SIG-M5 (cell line): Measurements from ENCODE around the gene MATN1.

ENCODE experiments used
- DNase-seq: peaks from one replicate; lab custom pipeline; 2025; lab: John Stamatoyannopoulos, UW

MATN1 gene

DNA sequence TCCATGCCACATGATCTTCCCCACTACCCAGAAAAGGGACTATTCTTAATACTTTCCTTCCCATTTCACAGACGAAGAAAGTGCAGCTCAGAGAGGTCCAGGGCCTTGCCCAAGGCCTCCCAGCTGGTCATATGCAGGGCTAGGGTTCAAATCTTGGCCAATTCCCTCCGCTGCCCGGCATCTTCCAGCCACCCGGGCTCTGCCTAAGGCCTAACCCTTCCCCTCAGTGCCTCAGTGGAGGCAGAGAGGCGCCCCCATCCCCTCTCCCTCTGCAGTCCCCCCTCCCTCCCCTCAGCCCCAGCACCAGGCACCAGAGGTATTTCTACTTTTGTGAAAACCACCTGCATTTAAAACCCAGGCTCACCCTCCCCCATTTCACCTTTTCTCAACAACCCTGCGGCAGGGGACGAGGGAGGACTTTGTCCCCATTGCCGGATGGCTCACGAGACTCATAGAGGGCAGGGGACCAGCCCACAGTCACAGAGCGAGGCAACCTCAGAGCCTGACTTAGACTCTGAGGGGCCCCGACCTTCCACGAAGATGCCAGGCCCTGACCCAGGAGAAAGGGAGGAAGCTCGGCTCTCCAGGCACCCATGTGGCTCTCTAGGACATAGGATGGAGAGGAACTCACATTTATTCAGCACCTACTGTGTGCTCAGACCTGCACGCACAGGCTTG lies 21.9 kb upstream of the MATN1 start:
- no peak for DNase-seq

DNA sequence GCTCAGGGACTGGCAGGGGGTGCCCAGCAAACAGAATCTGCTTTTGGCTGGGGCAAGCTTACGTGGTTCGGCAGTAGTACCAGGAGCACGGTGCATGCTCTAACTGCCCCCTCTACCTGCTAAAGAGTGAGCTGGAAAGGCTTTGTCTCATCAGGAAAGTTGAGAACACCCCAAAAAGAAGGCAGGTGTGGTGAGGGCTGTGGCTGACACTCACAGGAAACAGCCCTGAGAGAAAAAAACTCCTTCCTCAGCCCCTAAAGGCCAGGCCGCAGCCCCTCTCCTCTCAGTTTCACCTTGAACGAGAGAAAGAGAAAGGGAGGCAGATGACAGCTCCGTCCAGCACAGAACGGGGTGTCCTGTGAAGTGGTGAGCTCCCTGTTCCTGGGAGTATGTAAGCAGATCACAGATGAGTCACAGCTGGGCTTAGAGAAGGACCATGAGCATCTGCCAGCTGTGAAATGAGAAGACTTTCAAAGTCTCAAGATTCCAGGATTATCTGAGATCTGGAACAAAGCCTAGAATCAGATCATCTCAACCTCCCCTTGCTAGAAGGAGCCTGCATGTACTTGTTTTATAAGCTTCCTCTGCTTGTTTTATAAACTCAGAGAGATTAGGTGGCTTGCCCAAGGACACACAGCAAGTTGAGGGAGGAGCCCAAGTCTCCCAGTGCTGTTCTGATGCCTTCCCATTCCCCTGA lies 20.8 kb upstream of the MATN1 start:
- no peak for DNase-seq

- DNase-seq = no peak
These were observed 20.2 kb upstream of the MATN1 start for GRCh38 chr1:30743584-30744059.

GRCh38 chr1:30742963-30743559 lies 19.7 kb upstream of the MATN1 start:
- no peak for DNase-seq

GRCh38 chr1:30742300-30742962 lies 19.0 kb upstream of the MATN1 start:
- no peak for DNase-seq

DNA sequence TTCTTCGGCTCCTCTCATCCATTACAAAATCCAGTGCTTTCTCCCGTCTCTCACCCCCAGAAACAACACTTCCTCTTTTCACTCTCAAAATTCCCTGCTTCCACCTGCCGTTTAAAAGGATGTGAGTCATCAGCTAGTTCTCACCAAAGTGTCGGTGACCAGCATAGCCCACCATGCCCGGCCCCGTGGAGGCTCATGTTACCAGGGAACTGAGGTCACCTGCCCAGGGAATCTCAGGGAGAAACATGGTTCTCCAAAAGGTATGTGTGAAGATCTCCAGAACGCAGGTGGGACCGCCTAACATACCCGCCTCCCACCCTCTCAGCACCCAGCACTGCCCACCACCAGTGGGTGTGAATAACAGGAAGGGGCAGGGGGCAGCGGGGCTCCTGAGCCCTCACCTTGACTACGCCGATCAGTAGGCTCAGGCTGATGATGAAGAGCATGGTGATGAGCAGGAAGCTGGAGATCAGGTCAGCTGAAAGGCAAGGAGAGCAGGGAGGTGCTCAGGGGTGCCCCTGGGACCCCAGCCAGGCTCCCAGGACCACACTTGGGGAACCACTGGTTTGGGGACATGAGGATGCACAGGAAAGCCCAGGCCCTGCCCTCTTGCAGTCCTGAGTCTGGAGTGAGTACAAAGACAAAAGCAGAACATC lies 18.0 kb upstream of the MATN1 start:
- no peak for DNase-seq

- no peak for DNase-seq
These were observed 17.2 kb upstream of the MATN1 start for GRCh38 chr1:30740251-30741238.

DNA sequence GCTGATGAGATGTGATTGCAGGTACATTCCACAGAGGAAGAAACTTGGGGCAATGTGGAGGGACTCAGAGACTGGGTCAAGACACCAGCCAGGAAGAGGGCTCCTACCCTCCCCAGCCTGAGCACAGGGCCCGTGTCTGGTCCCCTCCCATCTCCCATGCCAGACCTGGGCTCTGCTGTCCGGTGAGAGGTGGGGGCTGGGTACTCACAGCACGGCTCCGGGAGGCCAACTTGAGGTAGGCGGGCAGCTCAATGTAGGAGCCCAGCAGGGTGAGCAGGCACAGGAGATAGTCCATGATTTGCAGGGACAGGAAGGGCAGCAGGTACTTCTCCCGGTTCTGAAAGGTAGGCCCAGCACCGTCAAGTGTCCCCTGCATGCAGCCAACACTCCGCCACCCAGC lies 16.2 kb upstream of the MATN1 start:
- no peak for DNase-seq

DNA sequence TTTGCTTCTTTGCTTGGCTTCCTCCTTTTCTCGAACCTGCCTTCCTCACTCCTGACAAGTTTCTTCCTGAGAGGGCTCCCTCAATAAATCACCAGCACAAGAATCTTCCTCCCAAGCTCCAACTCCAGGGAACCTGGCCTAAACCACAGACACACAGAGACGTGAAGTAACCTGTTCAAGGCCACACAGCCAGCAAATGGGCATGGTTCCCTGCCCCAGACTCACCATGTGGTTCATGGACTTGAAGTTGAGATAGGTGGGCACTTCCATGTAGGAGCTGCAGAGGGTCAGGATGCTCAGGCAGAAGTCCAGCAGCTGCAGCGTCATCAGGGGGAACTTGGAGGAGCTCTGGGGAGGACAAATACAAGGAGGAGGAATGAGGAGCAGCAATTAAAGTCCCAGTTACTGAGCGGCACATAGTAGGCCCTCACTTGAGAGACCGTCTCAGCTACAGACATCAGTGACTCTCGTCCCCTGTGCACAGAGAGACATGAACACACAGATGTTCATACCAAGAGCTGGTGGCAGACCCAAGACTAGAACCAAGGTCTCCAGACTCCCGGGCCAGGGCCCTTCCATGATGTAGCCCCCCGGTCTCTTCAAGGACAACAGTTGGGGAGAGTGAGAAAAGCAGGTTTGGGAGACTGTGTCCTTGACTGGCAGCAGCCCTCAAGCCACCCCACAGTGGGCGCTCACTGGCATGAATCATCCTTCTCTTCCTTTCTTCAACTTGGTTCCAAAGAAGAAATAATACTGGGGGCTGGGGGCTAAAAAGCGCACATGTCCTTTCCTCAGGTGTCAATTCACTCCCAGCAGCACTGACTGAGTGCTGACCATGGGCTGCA lies 15.6 kb upstream of the MATN1 start:
- no peak for DNase-seq

DNA sequence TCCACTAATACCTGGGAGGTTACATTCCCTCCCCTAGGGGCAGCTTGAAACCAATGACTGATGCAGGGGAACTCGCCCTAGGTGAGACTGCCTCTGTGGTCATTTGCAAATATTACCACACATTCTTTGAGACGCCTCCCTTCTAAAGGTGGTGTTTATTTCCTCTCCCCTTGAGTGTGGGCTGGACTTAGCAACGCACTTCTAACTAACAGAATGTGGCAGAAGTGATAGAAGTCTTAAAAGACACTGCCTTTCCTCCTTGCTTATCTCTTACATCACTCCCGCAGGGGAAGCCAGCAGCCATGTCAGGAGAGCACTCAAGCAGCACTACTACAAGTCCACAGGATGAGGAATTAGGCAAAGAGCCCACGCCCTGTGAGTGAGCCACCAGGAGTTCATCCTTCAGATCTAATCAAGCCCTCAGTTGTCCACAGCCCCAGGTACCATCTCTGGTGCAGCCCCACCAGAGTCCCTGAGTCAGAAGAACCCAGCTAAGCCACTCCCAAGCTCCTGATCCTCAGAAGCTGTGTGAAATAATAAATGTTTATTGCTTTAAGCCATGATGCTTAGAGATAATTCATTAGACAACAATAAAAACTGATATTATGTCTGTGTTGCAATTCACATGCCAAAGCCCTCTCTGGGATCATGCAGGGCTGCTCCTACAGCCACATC lies 14.8 kb upstream of the MATN1 start:
- no peak for DNase-seq

DNA sequence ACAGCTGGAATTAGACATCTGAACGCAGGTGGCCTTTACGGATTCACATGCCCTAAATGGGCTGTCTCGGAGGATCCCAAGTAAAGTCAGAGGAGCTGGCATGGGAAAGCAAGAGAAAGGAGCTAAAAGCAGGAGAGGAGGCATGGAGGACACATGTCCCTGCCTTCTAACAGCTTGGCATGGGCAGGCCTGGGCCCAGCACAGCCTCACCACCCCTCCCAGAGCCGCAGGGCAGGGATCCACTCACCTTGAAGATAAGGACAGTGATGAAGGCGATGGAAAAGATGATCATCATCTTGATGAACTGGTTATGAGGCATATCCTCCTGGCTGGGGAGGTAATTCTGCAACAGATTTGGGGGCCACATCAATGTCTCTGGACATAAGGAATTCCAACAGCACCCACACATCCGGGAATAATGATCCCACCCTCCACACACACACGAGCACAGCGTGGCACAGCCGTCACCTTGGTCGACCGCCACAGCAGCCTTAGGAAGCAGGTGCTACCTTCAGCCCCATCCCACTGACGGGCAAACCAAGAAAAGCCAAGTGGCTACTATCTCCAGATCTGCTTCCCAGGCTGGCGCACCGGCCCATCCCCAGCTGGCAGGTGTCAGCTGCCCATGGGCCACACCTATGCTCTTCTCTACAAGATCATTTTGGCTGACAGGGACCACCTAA lies 14.1 kb upstream of the MATN1 start:
- DNase-seq = no peak

DNA sequence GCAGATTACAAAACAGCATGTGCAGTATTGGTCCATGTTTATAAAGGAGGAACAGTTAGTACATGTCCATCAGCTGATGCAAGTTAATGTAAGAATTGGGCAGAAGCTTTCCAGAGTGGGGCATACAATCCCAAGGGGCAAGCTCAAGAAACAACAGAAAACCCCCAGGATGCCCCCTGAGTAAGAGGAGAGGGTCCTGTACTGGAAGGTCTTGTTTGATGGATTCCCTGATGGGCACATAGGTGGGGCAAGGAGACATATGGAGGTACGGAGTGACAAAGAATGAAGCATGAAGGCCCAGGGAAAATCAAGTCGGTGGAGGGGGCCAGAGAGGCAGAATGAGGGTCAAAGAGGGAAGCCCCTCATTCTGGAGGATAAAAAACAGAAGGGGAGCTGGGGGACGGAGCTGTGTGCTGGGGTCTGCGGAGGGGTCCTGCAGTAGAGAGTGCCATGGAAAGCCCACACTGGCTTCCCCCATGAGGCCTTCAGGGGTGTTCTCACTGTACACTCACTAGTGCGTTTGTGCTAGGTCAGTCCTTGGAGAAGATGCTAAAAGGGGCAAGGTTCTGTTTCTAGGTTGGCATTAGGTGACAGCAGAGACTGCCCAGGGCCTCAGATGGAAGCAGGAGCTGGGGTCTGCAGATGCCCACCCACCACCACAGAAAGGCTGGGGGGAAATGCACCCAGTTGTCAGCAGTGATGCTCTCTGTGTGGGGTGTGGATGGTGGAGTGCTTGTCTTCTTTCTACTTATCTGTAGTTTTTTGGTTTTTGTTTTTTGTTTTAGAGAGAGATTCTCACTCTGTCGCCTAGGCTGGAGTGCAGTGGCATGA lies 12.5 kb upstream of the MATN1 start:
- no peak for DNase-seq

DNA sequence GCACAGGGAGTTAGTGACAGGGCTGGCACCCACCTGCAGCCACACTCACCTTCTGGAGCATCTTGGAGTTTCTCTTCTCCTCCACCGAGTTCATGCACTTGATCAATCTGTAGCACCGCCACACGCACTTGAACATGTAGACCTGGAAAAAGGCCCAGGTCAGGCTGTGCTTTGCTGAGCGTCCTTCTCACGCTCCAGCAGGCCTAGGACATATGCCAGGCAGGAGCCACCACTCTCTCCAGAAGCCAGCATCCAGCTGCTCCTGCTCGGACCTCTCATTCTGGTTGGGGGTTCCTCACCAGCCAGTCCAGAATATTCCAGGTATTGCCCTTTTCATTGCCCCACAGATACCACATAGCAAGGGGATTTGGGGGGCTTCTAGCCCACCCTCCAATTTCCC lies 11.7 kb upstream of the MATN1 start:
- no peak for DNase-seq

DNA sequence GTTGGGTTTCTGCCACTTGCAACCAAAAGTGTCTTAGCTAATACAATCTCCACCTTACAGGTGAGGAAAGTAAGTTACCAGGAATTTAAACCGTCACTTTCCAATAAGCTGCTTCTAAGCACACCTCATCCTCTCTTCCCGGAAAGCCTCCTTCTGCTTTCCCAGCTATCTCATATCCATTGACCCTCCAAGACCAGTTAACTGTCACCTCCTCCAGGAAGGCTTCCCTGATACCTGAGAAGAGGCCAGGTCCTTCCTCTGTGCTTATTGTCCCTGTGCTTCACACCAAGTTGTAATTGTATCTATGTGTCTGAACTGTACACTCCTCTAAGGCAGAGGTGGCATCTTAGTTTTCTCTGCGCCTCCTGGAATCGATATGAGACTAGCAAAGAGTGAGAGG lies 11.2 kb upstream of the MATN1 start:
- DNase-seq = no peak

GRCh38 chr1:30734106-30734505 lies 10.7 kb upstream of the MATN1 start:
- DNase-seq = no peak

- DNase-seq = no peak
These were observed 10.1 kb upstream of the MATN1 start for GRCh38 chr1:30733493-30733892.

- DNase-seq = no peak
These were observed 9.1 kb upstream of the MATN1 start for GRCh38 chr1:30732277-30732996.
